ENCODE results near the gene SLC25A28.

SLC25A28 gene, protein sequence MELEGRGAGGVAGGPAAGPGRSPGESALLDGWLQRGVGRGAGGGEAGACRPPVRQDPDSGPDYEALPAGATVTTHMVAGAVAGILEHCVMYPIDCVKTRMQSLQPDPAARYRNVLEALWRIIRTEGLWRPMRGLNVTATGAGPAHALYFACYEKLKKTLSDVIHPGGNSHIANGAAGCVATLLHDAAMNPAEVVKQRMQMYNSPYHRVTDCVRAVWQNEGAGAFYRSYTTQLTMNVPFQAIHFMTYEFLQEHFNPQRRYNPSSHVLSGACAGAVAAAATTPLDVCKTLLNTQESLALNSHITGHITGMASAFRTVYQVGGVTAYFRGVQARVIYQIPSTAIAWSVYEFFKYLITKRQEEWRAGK

DNA sequence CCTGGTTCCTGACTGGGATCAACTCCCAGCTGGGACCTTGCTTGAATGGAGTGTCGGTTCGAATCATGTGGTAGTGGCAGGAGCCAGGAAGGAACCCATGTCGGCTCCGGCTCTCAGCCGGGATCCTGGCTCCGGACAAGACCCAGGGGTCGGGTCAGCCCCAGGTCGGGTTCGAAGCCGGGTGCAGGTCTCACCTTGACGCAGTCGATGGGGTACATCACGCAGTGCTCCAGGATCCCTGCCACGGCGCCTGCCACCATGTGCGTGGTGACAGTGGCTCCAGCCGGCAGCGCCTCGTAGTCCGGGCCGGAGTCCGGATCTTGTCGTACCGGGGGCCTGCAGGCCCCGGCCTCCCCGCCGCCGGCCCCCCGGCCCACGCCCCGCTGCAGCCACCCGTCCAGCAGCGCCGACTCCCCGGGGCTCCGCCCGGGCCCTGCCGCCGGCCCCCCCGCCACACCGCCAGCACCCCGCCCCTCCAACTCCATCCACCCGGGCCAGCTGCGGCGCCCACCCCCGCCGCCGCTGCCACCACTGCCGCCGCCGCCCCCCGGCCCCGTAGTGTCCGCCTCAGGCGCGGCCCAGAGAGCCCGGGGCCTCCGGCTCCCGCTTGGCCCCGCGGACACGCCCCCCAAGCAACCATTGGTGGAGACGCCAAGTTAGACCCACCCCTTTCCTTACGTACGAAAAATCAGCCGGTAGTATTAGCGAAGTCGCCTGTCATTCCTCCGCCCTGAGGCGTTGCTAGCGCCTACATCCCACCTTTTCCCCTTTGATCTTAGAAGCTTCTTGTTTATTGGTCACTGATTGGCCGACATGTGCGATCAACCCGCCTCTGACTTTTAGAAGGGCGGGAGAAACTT is at the start of gene SLC25A28:
TSS of gene SLC25A28 (minus strand) at position 589 of the 860 bp plus-strand sequence. CDS start at position 485, 104 bp downstream.
- peak; percentile 99 for DNase-seq

DNA sequence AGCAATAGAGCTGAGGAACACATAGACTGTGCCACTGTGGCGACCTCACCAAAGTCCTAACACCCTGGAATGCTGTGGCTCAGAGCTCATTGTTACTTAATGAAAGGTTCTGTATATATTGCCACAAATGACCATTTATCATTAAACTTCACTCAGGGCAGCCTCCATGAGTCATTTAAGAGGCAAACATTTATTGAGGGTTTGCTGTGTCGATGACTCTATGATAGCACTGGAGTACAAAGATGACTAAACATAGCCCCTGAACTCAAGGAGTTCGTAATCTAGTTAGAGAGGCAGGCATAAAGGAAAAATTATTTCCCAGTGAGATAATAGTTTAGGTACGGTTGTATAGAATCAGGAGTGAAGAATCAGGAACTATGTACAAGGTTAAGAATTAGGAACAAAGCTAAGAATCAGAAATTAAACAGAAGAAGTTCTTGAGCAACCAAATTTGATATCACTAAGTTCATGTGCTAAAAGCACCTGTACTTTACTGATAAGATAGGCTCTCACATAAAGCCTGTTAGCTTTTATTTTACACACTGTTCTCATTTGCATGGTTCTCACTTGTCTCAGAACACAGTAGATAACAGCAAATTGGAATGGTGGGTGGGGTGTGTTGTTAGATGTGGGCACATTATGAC is 47.0 kb upstream of the SLC25A28 start:
- no peak for DNase-seq

DNA sequence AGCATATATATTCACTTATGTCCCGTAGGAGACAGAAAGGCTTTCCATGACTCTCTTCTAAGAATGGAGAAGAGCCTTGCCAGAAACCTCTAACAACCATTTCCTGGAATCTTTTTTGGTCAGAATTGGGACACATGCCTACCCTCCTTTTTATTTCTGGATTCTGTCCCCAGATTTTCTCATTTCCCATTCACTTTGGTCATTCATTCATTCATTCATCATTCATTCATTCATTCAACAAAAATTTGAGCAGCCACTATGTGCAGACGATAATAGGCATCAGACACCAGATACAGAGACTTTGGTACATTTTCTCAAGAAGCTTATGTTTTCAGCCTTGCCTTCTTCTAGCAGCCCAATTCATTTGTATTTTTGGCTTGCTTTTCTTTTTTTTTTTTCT is 45.1 kb upstream of the SLC25A28 start:
- DNase-seq = no peak

DNA sequence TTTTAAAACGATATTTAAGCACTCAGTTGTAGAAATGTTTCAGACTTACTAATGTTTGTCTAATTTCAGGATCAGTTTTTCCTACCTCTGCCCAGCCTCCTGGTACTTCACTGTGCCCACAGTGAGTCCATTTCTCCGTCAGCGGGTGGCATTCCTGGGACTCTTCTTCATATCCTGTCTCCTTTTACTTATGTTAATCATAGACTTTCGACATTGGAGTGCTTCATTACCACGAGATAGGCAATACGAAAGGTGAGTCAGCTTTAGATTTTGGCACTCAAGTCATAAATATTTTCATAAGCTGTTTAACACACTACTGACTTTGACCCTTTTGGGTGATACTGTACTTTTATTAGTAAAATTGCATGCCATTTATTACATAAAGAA is 41.1 kb upstream of the SLC25A28 start:
- no peak for DNase-seq

DNA sequence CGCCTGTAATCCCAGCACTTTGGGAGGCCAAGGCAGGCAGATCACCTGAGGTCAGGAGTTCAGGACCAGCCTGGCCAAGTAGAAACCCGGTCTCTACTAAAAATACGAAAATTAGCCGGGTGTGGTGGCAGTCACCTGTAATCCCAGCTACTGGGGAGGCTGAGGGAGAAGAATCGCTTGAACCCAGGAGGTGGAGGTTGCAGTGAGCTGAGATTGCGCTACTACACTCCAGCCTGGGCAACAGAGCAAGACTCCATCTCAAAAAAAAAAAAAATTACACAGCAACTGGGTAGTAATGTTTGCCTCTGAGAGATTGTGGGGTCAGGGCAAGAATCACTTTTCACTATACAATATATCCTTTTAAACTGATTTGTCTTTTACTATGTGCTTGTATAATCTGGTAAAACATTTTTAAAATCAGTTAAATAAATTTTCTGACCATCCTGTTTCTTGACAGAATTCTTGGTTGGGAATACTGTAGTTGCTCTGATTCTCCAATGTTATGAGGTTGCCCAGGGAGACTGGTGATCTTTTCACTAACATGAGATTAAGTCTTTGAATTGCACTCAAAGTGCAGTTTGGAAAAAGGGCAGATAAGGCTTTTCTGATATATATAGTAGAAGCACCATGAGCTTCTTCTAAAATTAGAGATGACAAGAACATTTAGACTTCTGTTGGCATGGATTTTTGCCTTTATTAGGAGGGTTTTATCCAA is 40.6 kb upstream of the SLC25A28 start:
- no peak for DNase-seq

DNA sequence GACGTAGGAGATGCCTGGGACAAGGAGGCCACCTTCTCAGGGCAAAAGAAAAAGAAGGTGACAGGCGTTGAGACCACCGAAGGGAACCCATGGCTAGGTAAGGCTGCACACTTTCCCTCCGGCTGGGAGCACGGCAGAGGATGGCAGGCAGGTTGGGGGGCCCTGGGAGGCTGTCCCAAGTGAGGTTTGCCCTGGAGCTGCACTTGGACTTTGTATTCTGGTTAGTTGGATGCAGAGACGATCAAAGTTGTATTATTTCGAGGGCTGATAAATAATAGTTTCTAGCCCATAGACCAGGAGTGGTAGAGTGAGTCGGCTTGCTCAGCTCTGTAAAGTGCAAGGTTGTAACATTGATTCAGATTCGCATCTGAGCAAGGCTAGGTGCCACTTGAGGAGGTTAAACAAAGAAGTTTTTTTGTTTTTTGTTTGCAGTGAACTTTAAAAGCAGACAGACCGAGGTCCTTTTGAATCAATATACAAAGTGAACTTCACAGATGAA is 39.7 kb upstream of the SLC25A28 start:
- no peak for DNase-seq

DNA sequence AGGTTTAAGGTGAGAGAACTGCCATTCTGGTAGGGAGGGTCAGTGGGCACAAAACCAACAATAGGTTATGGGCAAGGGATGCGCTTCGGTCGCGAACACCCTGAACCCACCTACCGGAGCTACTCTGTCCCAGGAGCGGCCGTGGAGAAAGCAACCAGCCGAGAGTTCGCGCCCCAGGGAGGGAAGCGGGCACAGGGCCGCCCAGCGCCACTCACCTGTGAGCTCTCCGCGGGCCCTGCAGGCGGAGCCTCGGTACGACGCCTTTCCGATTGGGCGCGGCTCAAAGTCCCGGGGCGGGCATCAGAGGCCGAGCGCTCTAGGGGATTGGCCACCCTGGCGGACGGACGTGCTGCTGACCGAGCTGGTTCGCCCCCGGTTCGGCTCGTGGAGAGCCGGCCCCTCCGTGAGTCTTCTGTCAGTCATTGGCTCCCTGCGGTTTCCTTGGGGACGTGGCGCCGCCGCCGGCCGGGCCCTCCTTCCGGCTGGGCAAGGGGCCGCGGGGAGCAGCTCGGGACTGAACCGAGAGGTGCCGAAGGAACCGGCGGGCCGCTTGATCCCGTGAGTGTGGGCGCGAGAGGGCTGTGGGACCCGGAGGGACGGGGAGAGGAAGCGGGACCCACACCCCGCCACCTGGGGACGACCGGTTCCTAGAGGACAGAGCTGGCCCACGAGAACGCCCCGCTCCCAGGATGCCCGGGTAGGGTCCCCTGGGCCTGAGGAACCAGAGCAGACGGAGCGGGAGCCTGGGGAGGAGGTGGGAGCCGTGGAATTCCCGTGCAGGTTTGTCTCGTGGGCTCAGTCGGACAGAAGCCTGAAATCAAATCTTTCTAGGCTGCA is 39.0 kb upstream of the SLC25A28 start, which contains the start of gene ENTPD7:
TSS of gene ENTPD7 (plus strand) at position 479 of the 837 bp plus-strand sequence. CDS start 448 bp downstream, outside the sequence.
- peak; percentile 95 for DNase-seq

DNA sequence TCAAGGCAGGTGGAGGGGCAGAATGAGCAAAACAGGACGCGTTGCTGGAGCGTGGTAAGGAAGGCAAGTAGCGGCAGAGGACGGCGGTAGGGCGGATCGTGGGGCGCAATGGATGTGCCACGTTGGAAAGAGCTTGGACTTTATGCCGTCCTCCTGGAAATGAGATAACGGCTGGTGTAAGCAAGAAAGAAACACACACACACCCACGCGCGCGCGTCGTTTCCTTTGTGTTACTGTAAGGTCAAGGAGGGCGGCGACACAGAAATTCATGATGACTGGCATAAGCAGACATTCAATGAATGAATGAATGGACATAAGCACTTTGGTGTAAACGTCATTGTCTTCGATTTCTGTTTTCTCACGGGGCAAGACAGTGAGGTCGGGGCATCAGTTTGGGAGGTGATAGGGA is 38.4 kb upstream of the SLC25A28 start:
- no peak for DNase-seq

DNA sequence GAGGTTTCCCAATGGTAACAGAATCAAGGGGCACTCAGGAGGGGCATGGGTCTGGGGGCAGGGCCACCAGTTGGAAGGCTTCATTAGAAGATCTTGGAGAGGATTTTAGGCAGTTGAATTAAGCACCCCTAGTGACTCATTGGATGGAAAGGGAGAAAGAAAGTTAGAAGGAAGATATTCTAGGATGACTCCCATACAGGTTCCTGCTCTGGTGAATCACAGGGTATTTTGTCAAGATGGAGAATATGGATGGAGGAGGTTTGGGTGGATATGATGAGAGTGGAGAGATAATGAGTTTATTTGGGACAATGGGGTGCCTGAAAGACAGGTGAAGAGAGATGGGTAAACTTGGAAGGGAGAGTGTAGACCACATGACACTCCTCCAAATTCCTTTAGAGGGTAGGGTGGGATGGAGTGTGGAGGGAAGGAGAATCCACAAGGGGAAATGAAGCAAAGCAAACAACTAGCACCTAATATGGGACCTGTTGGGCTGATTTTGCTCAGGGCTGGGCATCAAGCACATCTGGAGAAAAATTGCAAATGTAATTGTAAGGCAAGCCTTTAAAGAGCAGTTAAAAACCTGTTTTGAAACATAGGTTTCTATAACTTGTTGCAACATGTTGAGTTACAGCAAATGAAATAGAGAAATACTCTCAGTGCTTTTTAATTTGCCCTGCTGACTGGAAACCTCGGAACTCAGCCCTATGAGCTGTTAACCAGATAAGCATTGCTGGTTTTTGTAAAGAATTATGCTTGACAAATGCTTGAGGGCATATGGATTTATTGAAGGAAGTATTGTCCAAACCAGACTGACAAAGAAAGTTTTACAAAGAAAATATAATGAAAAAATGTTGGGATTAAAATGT is 36.2 kb upstream of the SLC25A28 start:
- no peak for DNase-seq

DNA sequence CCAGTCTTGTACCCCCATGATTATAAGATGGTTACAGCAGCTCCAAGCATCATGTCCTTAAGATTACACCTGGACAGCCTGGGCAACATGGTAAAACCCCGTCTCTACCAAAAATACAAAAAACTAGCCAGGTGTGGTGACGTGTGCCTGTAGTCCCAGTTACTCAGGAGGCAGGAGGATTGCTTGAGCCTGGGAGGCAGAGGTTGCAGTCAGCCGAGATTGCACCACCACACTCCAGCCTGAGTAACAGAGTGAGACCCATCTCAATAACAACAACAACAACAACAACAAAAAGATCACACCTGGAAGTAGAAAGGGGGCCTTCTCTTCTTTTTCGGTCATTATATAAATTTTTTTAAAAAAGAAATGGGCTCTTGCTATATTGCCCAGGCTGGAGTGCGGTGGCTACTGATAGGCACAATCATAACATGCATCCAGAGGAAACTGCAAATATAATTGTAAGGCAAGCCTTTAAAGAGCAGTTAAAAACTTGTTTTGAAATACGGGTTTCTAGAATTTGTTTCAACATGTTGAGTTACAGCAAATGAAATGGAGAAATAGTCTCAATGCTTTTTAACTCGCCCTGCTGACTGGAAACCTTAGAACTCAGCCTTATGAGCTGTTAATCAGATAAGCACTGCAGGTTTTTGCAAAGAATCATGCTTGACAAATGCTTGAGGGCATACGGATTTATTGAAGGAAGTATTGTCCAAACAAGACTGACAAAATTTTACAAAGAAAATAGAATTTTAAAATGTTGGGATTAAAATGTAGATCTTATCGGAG is 34.3 kb upstream of the SLC25A28 start:
- no peak for DNase-seq

DNA sequence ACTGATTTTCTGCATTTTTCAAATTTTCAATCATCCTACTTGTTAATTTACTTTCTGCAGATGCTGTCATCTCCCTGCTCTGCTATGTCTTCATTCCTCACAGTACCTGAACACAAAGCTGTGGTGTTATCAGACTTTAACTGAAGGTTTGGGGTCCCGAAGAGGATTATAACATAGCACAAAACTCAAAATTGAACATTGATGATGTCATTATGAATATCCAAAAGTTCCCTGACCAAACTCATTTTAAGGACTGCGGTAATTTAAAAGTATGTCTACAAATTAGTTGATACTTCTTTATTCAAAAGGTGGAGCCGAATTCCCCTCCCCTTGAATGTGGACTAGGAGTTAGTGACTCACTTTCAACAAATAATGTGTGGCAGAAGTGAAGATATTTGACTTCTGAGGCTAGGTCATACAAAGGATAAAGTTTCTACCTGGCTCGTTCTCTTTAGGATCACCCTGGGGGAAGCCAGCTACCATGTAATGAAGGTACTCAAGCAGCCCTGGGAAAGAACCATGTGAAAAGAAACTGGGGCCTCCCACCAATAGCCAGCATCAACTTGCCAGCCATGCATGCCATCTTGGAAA is 32.7 kb upstream of the SLC25A28 start:
- DNase-seq = no peak

DNA sequence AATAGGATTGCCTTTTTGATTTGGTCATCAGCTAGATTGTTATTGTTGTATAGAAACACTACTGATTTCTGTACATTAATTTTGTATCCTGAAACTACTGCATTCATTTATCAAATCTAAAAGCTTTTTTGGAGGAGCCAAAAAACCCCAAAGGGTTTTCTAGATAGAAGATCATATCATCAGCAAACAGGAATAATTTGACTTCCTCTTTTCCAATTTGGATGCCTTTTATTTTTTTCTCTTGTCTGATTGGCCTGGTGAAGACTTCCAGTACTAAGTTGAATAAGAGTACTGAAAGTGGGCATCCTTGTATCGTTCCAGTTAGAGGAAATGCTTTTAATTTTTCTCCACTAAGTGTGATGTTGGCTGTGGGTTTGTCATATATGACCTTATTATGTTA is 28.5 kb upstream of the SLC25A28 start:
- DNase-seq = no peak

DNA sequence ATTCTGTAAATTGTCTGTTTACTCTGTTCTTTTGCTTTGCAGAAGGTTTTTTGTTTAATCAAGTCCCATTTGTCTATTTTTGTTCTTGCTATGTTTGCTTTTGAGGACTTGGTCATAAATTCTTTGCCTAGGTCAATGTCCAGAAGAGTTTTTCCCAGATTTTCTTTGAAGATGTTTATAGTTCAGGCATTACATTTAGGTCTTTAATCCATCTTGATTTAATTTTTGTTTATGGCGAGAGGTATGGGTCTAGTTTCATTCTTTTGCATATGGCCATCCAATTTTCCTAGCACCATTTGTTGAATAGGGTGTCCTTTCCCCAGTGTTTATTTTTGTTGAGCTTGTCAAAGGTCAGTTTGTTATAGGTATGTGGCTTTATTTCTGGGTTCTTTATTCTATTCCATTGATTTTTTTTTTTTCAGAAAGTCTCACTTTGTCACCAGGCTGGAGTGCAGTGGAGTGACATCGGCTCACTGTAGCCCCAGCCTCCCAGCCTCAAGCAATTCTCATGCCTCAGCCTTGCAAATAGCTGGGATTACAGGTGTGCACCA is 27.4 kb upstream of the SLC25A28 start:
- DNase-seq = no peak

DNA sequence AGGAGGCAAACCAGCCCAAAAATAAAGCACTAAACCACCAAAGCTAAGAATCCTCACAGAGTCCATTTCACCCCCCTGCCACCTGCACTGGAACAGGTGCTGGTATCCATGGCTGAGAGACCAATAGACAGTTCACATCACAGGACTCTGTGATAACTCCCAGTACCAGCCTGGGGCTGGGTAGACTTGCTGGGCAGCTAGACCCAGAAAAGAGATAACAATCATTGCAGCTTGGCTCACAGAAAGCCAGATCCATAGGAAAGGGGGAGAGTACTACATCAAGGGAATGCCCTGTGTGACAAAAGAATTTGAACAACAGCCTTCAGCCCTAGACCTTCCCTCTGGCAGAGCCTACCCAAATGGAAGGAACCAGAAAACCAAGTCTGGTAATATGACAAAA is 13.6 kb upstream of the SLC25A28 start:
- no peak for DNase-seq

DNA sequence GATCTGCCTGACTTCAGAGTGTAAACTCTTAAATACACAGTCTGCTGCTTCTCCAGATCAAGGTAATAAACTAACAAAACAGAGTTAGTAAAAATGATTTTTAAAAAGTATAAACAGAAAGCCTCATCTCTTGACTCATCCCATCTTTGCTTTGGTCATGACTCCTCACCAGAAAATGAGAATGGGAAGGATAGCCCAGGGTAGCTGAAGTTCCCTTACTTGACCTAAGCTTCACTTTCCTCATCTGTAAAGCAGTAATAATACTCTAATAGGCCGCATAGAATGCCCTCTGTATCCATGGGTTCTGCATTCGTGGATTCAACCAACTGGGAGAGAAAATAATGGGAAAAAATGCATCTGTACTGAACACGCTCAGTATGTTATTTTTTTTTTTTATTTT is 11.3 kb upstream of the SLC25A28 start:
- no peak for DNase-seq

DNA sequence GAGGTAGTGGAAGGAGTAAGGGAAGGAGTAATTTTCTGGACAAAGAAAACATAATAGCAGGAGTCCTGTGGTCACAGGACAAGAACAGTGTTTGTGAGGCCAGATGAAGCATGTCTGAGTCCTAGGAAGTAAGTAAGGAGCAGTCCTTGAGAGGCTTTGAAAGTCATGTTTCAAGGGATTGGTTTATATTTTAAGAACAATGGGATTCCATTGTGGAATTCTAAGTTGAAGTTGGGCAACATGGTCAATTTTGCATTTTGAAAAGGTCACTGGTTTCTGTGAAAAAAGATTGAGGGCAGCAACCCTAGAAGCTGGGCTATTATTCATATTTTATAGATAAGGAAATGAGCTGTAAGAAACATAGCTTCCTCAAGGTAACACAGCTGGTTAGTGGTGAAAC is 10.8 kb upstream of the SLC25A28 start:
- DNase-seq = no peak

DNA sequence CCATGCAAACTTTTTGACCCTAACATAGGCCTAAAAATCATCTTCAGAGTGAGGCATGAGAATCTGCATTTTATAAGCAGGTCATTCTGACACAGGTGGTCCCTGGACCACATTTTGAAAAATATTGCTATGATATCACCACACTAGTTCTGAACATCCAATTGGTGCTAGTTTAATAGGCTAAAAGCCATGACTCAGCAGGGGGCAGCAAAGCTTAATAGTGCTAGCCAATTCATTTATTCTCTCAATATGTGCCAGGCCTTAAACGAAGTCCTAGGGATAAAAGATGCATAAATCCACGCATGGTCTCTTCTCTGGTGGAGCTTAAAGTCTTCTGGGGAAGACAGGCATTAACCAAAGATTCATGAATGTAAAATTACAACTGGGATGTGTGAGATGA is 10.2 kb upstream of the SLC25A28 start:
- DNase-seq = no peak

DNA sequence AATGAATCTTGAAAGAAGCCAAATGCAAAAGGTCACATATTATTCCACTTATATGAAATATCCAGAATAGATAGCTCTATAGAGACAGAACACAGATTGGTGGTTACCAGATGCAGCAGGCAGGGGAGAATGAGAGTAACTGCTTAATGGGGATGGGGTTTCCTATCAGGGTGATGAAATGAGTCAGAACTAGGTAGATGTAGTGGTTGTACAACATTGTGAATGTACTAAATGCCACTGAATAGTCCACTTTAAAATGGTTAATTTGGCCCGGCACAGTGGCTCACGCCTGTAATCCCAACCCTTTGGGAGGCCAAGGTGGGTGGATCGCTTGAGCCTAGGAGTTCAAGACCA is 9.4 kb upstream of the SLC25A28 start:
- no peak for DNase-seq

DNA sequence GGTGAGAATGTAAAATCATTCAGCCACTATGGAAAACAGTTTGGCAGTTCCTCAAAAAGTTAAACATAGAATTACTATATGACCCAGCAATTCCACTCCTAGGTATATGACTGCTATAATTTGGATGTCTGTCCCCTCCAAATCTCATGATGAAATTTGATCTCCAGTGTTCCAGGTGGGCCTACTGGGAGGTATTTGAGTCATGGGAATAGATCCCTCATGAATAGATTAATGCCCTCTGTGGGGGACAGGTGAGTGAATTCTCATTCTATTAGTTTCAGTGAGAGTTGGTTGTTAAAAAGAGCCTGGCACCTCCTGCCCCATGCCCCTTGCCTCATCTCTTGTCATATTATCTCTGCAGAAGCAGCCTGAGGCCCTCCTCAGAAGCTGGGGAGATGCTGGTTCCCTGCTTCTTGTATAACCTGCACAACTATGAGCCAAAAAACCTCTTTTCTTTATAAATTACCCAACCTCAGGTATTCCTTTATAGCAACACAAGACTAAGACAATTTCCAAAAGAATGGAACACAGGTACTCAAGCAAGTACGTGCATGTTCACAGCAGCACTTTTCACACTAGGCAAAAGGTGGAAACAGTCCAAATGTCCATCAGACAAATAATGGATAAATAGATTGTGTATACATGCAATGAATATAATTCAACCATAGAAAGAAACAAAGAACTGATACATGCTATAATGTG is 8.8 kb upstream of the SLC25A28 start:
- no peak for DNase-seq

Data from NCI-H510A (cell line).